Fibroblast of lung (primary cell): ENCODE measurements around the gene PLCL1. TPM values are rescaled to one million over a fixed set of nuclear protein-coding genes. Genes with fewer than 3 reads are reported as not detected.
A peak's percentile ranks its signal among the peaks of the same experiment; 100 is the strongest.

ENCODE experiments used
- DNase-seq, 2 donors: peaks; one replicate each; pipeline versions ENCODE4 v3.0.0 to v3.0.0-alpha.2; 2010; ENCODE audit warnings: low read depth in 2 of 2
- H2AFZ ChIP-seq: 2 replicates; pipeline ENCODE4 v1.5.1; 2012; ENCODE audit warnings: low read length, control low read depth, inconsistent platforms
- H3K27ac ChIP-seq: 2 replicates; pipeline ENCODE4 v1.5.1; 2011; ENCODE audit warnings: low read length, control low read depth; ENCODE audit not compliant: insufficient read depth
- H3K27me3 ChIP-seq: 2 replicates; pipeline ENCODE4 v1.5.1; 2011; ENCODE audit warnings: mild to moderate bottlenecking, low read length; ENCODE audit not compliant: control insufficient read depth, insufficient read depth
- H3K36me3 ChIP-seq: 2 replicates; pipeline ENCODE4 v1.5.1; 2011; ENCODE audit warnings: low read length; ENCODE audit not compliant: control insufficient read depth, insufficient read depth
- H3K4me1 ChIP-seq: 2 replicates; pipeline ENCODE4 v1.5.1; 2011; ENCODE audit warnings: low read length; ENCODE audit not compliant: control insufficient read depth, insufficient read depth; ENCODE audit errors: extremely low read depth
- H3K4me2 ChIP-seq: 2 replicates; pipeline ENCODE4 v1.5.1; 2011; ENCODE audit warnings: low read length, control low read depth; ENCODE audit not compliant: insufficient read depth; ENCODE audit errors: extremely low read depth
- H3K4me3 ChIP-seq, 4 experiments: fragments of 200-600 bp in 1 of 4; sonication (generic) in 1 of 4; replicated peaks in 1 of 4; 2 replicates each; pipeline ENCODE4 v1.5.1; 2011 to 2016; ENCODE audit warnings: low read length in 4 of 4, low read depth in 3 of 4, mild to moderate bottlenecking in 3 of 4, control low read depth in 2 of 4, inconsistent platforms in 1 of 4, mixed read lengths in 1 of 4; ENCODE audit not compliant: insufficient read depth in 1 of 4; ENCODE audit errors: control extremely low read depth in 1 of 4
- H3K79me2 ChIP-seq: 2 replicates; pipeline ENCODE4 v1.5.1; 2012; ENCODE audit warnings: mild to moderate bottlenecking, low read length, inconsistent platforms; ENCODE audit not compliant: control insufficient read depth, insufficient read depth
- H3K9ac ChIP-seq: 2 replicates; pipeline ENCODE4 v1.5.1; 2011; ENCODE audit warnings: mild to moderate bottlenecking, low read length, control low read depth; ENCODE audit not compliant: insufficient read depth
- H3K9me3 ChIP-seq: 2 replicates; pipeline ENCODE4 v1.5.1; 2012; ENCODE audit warnings: low read depth, low read length; ENCODE audit not compliant: control insufficient read depth, insufficient read depth
- H4K20me1 ChIP-seq: 2 replicates; pipeline ENCODE4 v1.5.1; 2011; ENCODE audit warnings: low read length; ENCODE audit not compliant: control insufficient read depth, insufficient read depth; ENCODE audit errors: extremely low read depth
- CTCF ChIP-seq, 2 donors: IDR thresholded peaks in 1 of 2; conservative IDR thresholded peaks in 1 of 2; 1 replicate in 1 of 2; 2 replicates in 1 of 2; pipeline ENCODE4 v1.5.1; 2011 to 2012; ENCODE audit warnings: low read length in 2 of 2, control low read depth in 1 of 2, inconsistent platforms in 1 of 2, low read depth in 1 of 2, mild to moderate bottlenecking in 1 of 2
- EZH2 ChIP-seq: IDR thresholded peaks from 2 replicates; pipeline ENCODE4 v1.5.1; 2012; ENCODE audit warnings: low read length, control low read depth, mild to moderate bottlenecking; ENCODE audit errors: missing control alignments
- polyA plus RNA-seq, 2 donors: library from polyadenylated mRNA; depleted of rRNA in 1 of 2; stranded (reverse) in 1 of 2; unstranded in 1 of 2; fragments of >200 nt; gene quantifications; 2 replicates each; pipeline ENCODE4 v1.2.1, GENCODE V29; 2011 to 2012; ENCODE audit warnings: missing spikeins in 1 of 2
- total RNA-seq: library from RNA; depleted of rRNA; stranded (reverse); fragments of >200 nt; gene quantifications from 2 replicates; pipeline ENCODE4 v1.2.1, GENCODE V29; 2014

PLCL1 gene
- total and polyA plus RNA-seq, 2 donors (not counting 1 experiment from before 2014, with no cell fraction given): 0.48 to 0.83 TPM

GRCh38 chr2:197944416-197945096 lies 140.2 kb downstream of the PLCL1 start:
- no peaks in the 10 kb centered on the region for H3K79me2 ChIP-seq
- peak in 1 of 2 donors; percentile 12 for DNase-seq
- H3K9me3 ChIP-seq: no peaks in the 10 kb centered on the region
- H4K20me1 ChIP-seq: no peaks in the 10 kb centered on the region
- TF ChIP-seq CTCF (conservative IDR thresholded peaks at IDR 0.05 in 1 of 2, IDR thresholded peaks at IDR 0.05 in 1 of 2; ENCODE audit: low read depth in 1 of 2, low read length in 2 of 2): no peak
- TF ChIP-seq EZH2: no peak
- H3K9ac ChIP-seq: no peak overlapping the region
- no peak overlapping the region for H3K27ac ChIP-seq
- no peaks in the 10 kb centered on the region for H3K27me3 ChIP-seq
- H3K4me3 ChIP-seq: no peak overlapping the region
- H3K36me3 ChIP-seq: no peaks in the 10 kb centered on the region
- H3K4me2 ChIP-seq: peak overlapping the region; percentile 1
- no peaks in the 10 kb centered on the region for H3K4me1 ChIP-seq
- H2AFZ ChIP-seq: no peak overlapping the region

- H2AFZ ChIP-seq: no peak overlapping the region
- H3K27me3 ChIP-seq: no peaks in the 10 kb centered on the region
- DNase-seq: peak in 1 of 2 donors; percentile 6
- H3K4me1 ChIP-seq: no peaks in the 10 kb centered on the region
- H3K9ac ChIP-seq: no peak overlapping the region
- no peak overlapping the region for H3K27ac ChIP-seq
- no peak for TF ChIP-seq CTCF (conservative IDR thresholded peaks at IDR 0.05 in 1 of 2, IDR thresholded peaks at IDR 0.05 in 1 of 2; ENCODE audit: low read depth in 1 of 2, low read length in 2 of 2)
- TF ChIP-seq EZH2: no peak
- no peak overlapping the region for H3K4me2 ChIP-seq
- H3K9me3 ChIP-seq: no peaks in the 10 kb centered on the region
- no peaks in the 10 kb centered on the region for H3K79me2 ChIP-seq
- no peaks in the 10 kb centered on the region for H4K20me1 ChIP-seq
- H3K36me3 ChIP-seq: no peaks in the 10 kb centered on the region
- no peak overlapping the region for H3K4me3 ChIP-seq
Observed at GRCh38 chr2:197946562-197946961, 142.2 kb downstream of the PLCL1 start.

GRCh38 chr2:197947219-197947757 lies 142.9 kb downstream of the PLCL1 start:
- DNase-seq: no peak
- H2AFZ ChIP-seq: no peak overlapping the region
- no peak overlapping the region for H3K4me2 ChIP-seq
- TF ChIP-seq EZH2 (no peak), CTCF (conservative IDR thresholded peaks at IDR 0.05 in 1 of 2, IDR thresholded peaks at IDR 0.05 in 1 of 2; ENCODE audit: low read depth in 1 of 2, low read length in 2 of 2) (no peak)
- no peaks in the 10 kb centered on the region for H3K79me2 ChIP-seq
- H3K9me3 ChIP-seq: no peaks in the 10 kb centered on the region
- H3K4me3 ChIP-seq: no peak overlapping the region
- H3K9ac ChIP-seq: no peak overlapping the region
- H3K27me3 ChIP-seq: no peaks in the 10 kb centered on the region
- H3K27ac ChIP-seq: no peak overlapping the region
- no peaks in the 10 kb centered on the region for H3K4me1 ChIP-seq
- no peaks in the 10 kb centered on the region for H4K20me1 ChIP-seq
- no peaks in the 10 kb centered on the region for H3K36me3 ChIP-seq
